DND-41 (cell line): ENCODE results near the gene LAMB4.

Experiments
- EZH2 ChIP-seq: IDR thresholded peaks from 3 replicates; pipeline ENCODE4 v1.6.1; 2012; ENCODE audit warnings: borderline replicate concordance, low read depth, mild to moderate bottlenecking, moderate library complexity, low read length, inconsistent platforms; ENCODE audit not compliant: severe bottlenecking
- TF ChIP-seq, protein P1 (sequence below): IDR thresholded peaks from 2 replicates; pipeline ENCODE4 v1.5.1; 2012; ENCODE audit warnings: borderline replicate concordance, low read length, moderate library complexity, mild to moderate bottlenecking; ENCODE audit not compliant: poor library complexity, severe bottlenecking; ENCODE audit errors: extremely low read depth

GRCh38 chr7:108078691-108079090, 51.5 kb downstream of the LAMB4 start:
- TF ChIP-seq, protein P1, sequence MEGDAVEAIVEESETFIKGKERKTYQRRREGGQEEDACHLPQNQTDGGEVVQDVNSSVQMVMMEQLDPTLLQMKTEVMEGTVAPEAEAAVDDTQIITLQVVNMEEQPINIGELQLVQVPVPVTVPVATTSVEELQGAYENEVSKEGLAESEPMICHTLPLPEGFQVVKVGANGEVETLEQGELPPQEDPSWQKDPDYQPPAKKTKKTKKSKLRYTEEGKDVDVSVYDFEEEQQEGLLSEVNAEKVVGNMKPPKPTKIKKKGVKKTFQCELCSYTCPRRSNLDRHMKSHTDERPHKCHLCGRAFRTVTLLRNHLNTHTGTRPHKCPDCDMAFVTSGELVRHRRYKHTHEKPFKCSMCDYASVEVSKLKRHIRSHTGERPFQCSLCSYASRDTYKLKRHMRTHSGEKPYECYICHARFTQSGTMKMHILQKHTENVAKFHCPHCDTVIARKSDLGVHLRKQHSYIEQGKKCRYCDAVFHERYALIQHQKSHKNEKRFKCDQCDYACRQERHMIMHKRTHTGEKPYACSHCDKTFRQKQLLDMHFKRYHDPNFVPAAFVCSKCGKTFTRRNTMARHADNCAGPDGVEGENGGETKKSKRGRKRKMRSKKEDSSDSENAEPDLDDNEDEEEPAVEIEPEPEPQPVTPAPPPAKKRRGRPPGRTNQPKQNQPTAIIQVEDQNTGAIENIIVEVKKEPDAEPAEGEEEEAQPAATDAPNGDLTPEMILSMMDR: no peak
- TF ChIP-seq EZH2: no peak
